ENCODE measurements around the gene GAS6.

The GAS6 gene

DNA sequence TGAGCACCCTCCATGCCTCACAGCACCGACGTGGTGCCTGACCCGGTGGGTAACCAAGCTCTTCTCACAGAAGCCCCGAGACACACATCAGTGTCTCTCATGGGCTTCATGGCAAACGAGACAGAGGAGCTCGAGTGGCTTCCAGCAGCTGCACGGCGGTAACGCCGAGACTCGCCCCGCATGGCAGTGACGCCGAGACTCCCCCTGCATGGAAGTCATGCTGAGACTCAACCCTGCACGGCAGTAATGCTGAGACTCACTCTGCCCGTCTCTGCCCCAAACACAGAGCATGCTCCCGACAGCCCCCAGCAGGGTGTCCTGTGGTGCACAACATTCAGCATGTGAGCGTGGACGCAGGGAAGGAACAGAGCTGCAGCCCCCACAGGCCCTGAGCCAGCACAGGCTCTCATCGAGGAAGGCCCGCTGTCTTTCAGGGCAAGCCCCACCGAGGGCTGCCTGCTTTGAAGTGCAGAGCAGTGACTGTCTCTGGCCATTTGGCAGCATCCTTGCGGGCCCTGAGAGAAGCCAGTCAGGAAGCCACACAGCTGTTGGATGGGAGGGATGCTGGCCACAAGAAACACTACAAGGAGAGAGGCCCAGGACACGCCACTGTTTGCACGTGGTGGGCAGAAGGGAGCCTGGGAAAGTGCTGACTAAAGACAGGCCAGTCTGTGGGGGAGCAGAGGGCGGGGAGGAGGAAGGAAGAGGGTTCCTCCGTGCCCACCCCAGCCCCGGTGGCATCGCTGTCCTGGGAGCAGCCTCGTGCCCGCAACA is 9.5 kb downstream of the GAS6 start:
- Histone ChIP-seq H3K4me2 (peak overlapping the region; percentile 87 to 100 (median 95)), H3K4me1 (peaks cover 44 to 64% (median 51%) of the 10 kb centered on the region in 10 experiments), H3K4me3 (peak overlapping the region in 8 of 10 experiments; percentile 1 to 37 (median 14); a peak in 10 of 20 replicates), H3K27ac (peak overlapping the region in 10 of 11 experiments; percentile 3 to 76 (median 56); a peak in 16 of 22 replicates), H3K27me3 (peaks cover 0 to 45% (median 24%) of the 10 kb centered on the region in 11 experiments; a peak in 17 of 22 replicates), H3K9me3 (replicated peaks in 1 of 11) (peaks cover 0 to 7% (median 0%) of the 10 kb centered on the region in 11 experiments; a peak in 2 of 22 replicates), H3K36me3 (peaks cover 0 to 14% (median 0%) of the 10 kb centered on the region in 11 experiments; a peak in 1 of 22 replicates), H3K9ac (peak overlapping the region; percentile 22 to 63 (median 44); a peak in 18 of 22 replicates), H4K20me1 (peaks cover 24 to 100% (median 63%) of the 10 kb centered on the region in 11 experiments; a peak in 21 of 22 replicates)
- no peak for TF ChIP-seq Cebpa-rat (IDR thresholded peaks at IDR 0.05)

DNA sequence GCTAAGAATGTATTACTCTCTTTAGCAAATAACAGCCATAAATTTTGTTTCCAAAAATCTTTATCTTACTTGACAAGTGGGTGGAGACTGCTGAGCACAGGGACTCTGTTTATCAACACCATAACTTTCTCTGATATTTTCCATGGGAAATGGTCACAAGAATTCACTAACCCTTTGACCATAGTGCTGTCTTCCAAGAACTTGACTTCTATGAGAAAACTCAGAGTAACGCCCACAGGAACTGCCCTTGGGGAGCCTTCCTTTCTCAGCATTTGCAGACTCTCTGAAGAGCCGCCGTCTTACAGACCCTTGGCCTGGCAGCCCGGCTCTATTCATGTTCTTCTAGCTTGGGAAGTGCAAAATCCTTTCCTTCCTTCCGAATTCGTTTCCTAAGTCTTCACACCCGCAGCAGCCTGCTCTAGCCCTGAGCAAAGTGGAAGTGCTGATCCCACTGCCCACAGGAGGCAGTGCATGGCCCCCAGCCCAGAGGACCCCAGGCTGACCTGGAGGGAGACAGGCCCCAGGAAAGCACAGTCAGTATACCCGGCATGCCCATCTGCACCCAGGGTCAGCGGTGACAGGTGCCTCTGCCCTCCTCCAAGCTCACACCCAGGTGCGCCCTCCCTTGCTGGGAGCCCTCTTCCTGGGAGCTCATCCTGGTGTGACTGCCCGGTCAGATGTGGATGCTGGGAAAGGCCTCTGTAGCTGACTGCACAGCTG is 10.2 kb downstream of the GAS6 start:
- Histone ChIP-seq H3K4me2 (peak overlapping the region; percentile 87 to 100 (median 95)), H3K9me3 (replicated peaks in 1 of 11) (no peaks in the 10 kb centered on the region; a peak in 1 of 22 replicates), H4K20me1 (peaks cover 24 to 100% (median 63%) of the 10 kb centered on the region in 11 experiments; a peak in 21 of 22 replicates), H3K36me3 (peaks cover 0 to 14% (median 0%) of the 10 kb centered on the region in 11 experiments; a peak in 1 of 22 replicates), H3K4me3 (peak overlapping the region in 8 of 10 experiments; percentile 1 to 29 (median 18); a peak in 9 of 20 replicates), H3K27ac (peak overlapping the region in 6 of 11 experiments; percentile 12 to 76 (median 60); a peak in 9 of 22 replicates), H3K4me1 (peaks cover 44 to 64% (median 51%) of the 10 kb centered on the region in 10 experiments), H3K27me3 (peaks cover 0 to 45% (median 24%) of the 10 kb centered on the region in 11 experiments; a peak in 17 of 22 replicates), H3K9ac (peak overlapping the region in 9 of 11 experiments; percentile 2 to 63 (median 44); a peak in 14 of 22 replicates)
- TF ChIP-seq Cebpa-rat (IDR thresholded peaks at IDR 0.05): no peak

GRCh38 chr13:113852536-113853517 is 11.0 kb downstream of the GAS6 start:
- Histone ChIP-seq H3K4me3 (no peak overlapping the region; a peak in 1 of 20 replicates), H3K4me2 (peak overlapping the region; percentile 87 to 100 (median 95)), H3K27me3 (peaks cover 0 to 42% (median 22%) of the 10 kb centered on the region in 11 experiments; a peak in 17 of 22 replicates), H3K27ac (no peak overlapping the region), H3K4me1 (peaks cover 44 to 62% (median 51%) of the 10 kb centered on the region in 10 experiments), H4K20me1 (peaks cover 23 to 100% (median 60%) of the 10 kb centered on the region in 11 experiments; a peak in 21 of 22 replicates), H3K9me3 (replicated peaks in 1 of 11) (no peaks in the 10 kb centered on the region), H3K9ac (no peak overlapping the region; a peak in 1 of 22 replicates), H3K36me3 (peaks cover 0 to 19% (median 0%) of the 10 kb centered on the region in 11 experiments; a peak in 2 of 22 replicates)
- TF ChIP-seq Cebpa-rat (IDR thresholded peaks at IDR 0.05): no peak

GRCh38 chr13:113851826-113852535 is 11.9 kb downstream of the GAS6 start:
- H3K9ac ChIP-seq: no peak overlapping the region

DNA sequence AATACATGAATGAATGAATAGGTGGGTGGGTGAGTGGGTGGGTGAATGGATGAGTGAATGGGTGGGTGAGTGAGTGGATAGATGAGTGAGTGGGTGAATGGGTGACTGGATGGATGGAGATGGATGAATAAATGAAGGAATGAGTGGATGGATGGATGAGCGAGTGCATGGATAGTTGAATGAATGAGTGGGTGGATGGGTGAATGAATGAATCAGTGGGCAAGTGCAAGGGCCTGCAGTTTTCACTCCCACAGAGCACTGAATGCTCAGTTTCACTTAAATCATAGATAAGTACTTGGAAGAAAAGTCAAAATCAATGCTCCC is 12.4 kb downstream of the GAS6 start:
- Histone ChIP-seq H3K27ac (no peak overlapping the region), H3K4me2 (0 out of 22 replicates have a peak overlapping the region, but pooled peaks of 1 of the 11 experiments have one; percentile 100), H3K27me3 (peaks cover 0 to 32% (median 16%) of the 10 kb centered on the region in 11 experiments; a peak in 15 of 22 replicates), H3K9ac (no peak overlapping the region), H3K4me1 (peaks cover 48 to 53% (median 52%) of the 10 kb centered on the region in 10 experiments), H3K9me3 (replicated peaks in 1 of 11) (peaks cover 0 to 7% (median 0%) of the 10 kb centered on the region in 11 experiments; a peak in 6 of 22 replicates), H3K36me3 (peaks cover 0 to 30% (median 0%) of the 10 kb centered on the region in 11 experiments; a peak in 5 of 22 replicates), H3K4me3 (no peak overlapping the region), H4K20me1 (peaks cover 17 to 100% (median 56%) of the 10 kb centered on the region in 11 experiments; a peak in 20 of 22 replicates)
- TF ChIP-seq Cebpa-rat (IDR thresholded peaks at IDR 0.05): no peak

More at GRCh38 chr13:113851826-113852535, 11.9 kb downstream of the GAS6 start:
- H3K4me3 ChIP-seq: no peak overlapping the region
- H3K9me3 ChIP-seq (replicated peaks in 1 of 11): peaks cover 0 to 1% (median 0%) of the 10 kb centered on the region in 11 experiments; a peak in 6 of 22 replicates
- peaks cover 45 to 54% (median 51%) of the 10 kb centered on the region in 10 experiments for H3K4me1 ChIP-seq
- H3K36me3 ChIP-seq: peaks cover 0 to 28% (median 0%) of the 10 kb centered on the region in 11 experiments; a peak in 4 of 22 replicates
- no peak for TF ChIP-seq Cebpa-rat (IDR thresholded peaks at IDR 0.05)
- H3K4me2 ChIP-seq: peak overlapping the region in 10 of 11 experiments; percentile 87 to 100 (median 95); a peak in 17 of 22 replicates
- H3K27me3 ChIP-seq: peaks cover 0 to 37% (median 17%) of the 10 kb centered on the region in 11 experiments; a peak in 15 of 22 replicates
- H3K27ac ChIP-seq: no peak overlapping the region
- H4K20me1 ChIP-seq: peaks cover 18 to 100% (median 56%) of the 10 kb centered on the region in 11 experiments; a peak in 20 of 22 replicates

DNA sequence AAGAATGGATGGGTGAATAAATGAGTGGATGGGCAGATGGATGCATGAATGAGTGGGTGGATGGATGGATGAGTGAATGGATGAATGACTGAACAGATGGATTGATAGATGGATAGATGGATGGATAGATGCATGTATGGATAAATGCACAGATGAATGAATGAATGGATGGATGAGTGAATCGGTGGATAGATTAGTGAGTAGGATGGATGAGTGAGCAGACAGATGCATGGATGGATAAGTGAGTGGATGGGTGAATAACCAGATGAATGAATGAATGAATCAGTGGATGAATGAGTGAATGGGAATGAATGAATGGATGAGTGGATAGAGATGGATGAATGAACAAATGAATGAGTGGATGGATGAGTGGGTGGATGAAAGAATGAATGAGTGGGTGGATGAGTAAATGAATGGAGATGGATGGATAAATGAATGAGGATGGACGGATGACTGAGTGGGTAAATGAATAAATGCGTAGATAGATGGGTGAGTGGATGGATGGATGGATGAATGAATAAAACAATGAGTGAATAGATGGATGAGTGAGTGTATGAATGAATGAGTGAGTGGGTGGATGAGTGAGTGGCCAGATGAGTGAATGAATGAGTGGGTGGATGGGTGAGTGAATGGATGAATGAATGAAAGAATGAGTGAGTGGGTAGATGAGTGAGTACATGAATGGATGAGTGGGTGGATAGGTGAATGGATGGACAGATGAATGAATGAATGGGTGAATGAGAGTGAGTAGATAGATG is 13.0 kb downstream of the GAS6 start:
- Histone ChIP-seq H3K9ac (no peak overlapping the region), H3K27ac (no peak overlapping the region), H3K4me1 (peaks cover 44 to 53% (median 51%) of the 10 kb centered on the region in 10 experiments), H3K9me3 (replicated peaks in 1 of 11) (peaks cover 0 to 10% (median 0%) of the 10 kb centered on the region in 11 experiments; a peak in 6 of 22 replicates), H3K4me3 (no peak overlapping the region), H3K27me3 (peaks cover 0 to 32% (median 11%) of the 10 kb centered on the region in 11 experiments; a peak in 13 of 22 replicates), H3K36me3 (peaks cover 0 to 30% (median 0%) of the 10 kb centered on the region in 11 experiments; a peak in 5 of 22 replicates), H3K4me2 (no peak overlapping the region), H4K20me1 (peaks cover 11 to 100% (median 53%) of the 10 kb centered on the region in 11 experiments; a peak in 20 of 22 replicates)
- TF ChIP-seq Cebpa-rat (IDR thresholded peaks at IDR 0.05): no peak
